ENCODE measurements around the gene GLI3. TPM values are rescaled to one million over a fixed set of nuclear protein-coding genes. Genes with fewer than 3 reads are reported as not detected.

GLI3 gene
- total RNA-seq, 1 donor from 2014 or later = 136 TPM

DNA sequence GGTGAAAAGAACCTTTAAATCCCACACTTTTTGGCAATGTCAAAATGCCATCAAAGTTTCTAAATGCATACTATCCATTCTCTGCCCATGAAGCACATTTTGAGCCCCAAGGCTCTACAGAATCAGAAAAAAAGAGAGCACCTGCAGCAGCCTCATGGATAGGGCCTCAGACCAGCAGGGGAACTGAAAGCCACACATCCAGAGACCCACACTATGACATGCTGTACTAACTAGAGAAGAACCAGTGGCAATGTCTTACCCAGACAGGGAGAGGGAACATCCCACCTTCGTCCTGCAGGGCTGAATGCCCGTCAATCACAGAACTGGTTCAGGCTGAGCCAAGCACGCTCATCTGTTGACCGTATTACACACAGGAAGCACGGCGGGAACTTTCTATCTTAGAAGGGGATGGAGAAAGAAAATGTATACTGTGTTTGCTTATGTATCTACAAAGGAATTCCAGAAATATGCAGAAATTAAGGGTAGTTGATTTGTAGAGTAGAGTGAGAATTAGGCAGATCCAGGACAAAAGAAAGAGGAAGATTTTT, 237.2 kb downstream of the GLI3 start:
- H3K27me3 Mint-ChIP-seq (ENCODE audit: low read depth) = no peaks in the 10 kb centered on the region
- no peak overlapping the region for H3K4me3 Mint-ChIP-seq
- peaks cover 31% of the 10 kb centered on the region for H3K36me3 Mint-ChIP-seq (ENCODE audit: low read depth)
- TF ChIP-seq, protein P1, sequence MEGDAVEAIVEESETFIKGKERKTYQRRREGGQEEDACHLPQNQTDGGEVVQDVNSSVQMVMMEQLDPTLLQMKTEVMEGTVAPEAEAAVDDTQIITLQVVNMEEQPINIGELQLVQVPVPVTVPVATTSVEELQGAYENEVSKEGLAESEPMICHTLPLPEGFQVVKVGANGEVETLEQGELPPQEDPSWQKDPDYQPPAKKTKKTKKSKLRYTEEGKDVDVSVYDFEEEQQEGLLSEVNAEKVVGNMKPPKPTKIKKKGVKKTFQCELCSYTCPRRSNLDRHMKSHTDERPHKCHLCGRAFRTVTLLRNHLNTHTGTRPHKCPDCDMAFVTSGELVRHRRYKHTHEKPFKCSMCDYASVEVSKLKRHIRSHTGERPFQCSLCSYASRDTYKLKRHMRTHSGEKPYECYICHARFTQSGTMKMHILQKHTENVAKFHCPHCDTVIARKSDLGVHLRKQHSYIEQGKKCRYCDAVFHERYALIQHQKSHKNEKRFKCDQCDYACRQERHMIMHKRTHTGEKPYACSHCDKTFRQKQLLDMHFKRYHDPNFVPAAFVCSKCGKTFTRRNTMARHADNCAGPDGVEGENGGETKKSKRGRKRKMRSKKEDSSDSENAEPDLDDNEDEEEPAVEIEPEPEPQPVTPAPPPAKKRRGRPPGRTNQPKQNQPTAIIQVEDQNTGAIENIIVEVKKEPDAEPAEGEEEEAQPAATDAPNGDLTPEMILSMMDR (conservative IDR thresholded peaks at IDR 0.05) = no peak
- H3K27ac Mint-ChIP-seq (ENCODE audit: unreplicated experiment) = no peak overlapping the region
- DNase-seq (ENCODE audit: low read depth, low spot score) = no peak
- H3K4me1 Mint-ChIP-seq = peaks cover 25% of the 10 kb centered on the region
- no peaks in the 10 kb centered on the region for H3K9me3 Mint-ChIP-seq

DNA sequence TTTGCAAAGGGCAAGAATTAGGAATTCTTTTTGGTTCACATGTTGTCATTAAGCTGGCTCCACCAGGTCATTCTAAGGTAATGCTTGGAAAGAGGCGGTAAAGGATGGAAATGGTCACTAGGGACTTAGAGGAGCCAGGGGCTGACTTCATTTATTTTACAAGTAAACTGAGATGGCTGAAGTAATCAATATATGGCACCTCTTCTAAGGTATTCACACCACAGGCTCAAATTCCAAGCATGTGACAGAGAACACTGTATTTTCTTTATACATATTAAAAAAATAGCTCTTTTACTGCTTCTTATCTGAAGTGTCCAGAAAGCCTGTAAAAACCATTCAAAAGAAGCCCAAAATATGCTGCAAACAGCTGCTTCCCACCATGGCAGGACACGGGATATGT, 239.0 kb downstream of the GLI3 start:
- TF ChIP-seq, protein P1 (conservative IDR thresholded peaks at IDR 0.05) = no peak
- H3K27me3 Mint-ChIP-seq (ENCODE audit: low read depth) = no peaks in the 10 kb centered on the region
- peaks cover 34% of the 10 kb centered on the region for H3K4me1 Mint-ChIP-seq
- peaks cover 27% of the 10 kb centered on the region for H3K36me3 Mint-ChIP-seq (ENCODE audit: low read depth)
- no peak for DNase-seq (ENCODE audit: low read depth, low spot score)
- no peak overlapping the region for H3K27ac Mint-ChIP-seq (ENCODE audit: unreplicated experiment)
- H3K4me3 Mint-ChIP-seq = no peak overlapping the region
- H3K9me3 Mint-ChIP-seq = no peaks in the 10 kb centered on the region

DNA sequence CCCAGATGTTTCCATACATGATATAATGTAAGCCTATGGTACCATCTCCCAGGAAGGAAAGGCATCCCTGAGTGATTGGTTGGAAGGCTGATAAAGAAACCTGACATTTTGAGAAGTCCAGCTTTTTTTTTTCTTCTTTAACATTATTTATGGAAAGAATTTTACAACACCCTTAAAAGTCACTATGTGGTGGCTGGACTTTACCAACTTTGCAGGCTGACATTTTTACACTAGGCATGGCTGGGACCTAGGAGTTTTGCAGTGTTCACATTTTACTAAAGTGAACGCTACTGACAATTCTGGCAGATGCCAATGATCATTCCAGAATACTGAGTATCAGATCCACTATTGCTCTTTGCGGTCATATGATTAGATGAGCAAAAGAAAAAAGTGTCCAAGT, 239.9 kb downstream of the GLI3 start:
- no peaks in the 10 kb centered on the region for H3K27me3 Mint-ChIP-seq (ENCODE audit: low read depth)
- no peak overlapping the region for H3K27ac Mint-ChIP-seq (ENCODE audit: unreplicated experiment)
- TF ChIP-seq, protein P1 (conservative IDR thresholded peaks at IDR 0.05) = no peak
- H3K4me1 Mint-ChIP-seq = peaks cover 42% of the 10 kb centered on the region
- DNase-seq (ENCODE audit: low read depth, low spot score) = no peak
- no peak overlapping the region for H3K4me3 Mint-ChIP-seq
- peaks cover 23% of the 10 kb centered on the region for H3K36me3 Mint-ChIP-seq (ENCODE audit: low read depth)
- H3K9me3 Mint-ChIP-seq = no peaks in the 10 kb centered on the region

DNA sequence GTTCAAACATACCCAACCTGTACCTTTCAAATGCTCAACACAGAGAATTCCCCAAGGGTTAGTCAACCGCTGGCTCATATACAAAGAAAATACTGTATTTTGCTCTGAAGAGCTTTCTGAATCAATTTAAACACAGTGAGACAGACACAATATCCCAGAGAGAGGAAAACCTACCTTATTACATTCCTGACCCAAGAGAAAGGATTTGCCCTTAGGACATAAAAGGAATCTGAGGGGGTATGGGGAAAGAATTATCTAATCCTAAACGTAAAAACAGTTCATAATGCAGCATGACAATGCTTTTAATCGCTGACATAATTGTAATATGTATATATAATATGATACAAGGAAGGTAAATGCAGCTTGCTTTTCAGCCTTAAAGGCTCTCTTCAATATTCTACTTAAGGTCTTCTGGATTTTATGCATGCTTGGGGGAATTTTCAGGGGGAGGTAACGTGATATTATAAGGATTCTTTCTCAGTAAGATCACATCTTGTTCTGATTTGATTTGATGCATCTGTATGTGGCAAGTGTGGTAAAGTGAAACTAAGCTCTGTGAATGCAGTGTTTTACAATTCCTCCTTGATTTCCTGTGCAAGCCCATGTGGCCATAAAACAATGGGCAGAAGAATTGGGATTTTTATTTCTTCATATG, 240.5 kb downstream of the GLI3 start:
- Mint-ChIP-seq H3K27me3 (ENCODE audit: low read depth) (no peaks in the 10 kb centered on the region), H3K36me3 (ENCODE audit: low read depth) (peaks cover 27% of the 10 kb centered on the region), H3K4me1 (peaks cover 47% of the 10 kb centered on the region), H3K4me3 (no peak overlapping the region), H3K27ac (ENCODE audit: unreplicated experiment) (peak overlapping the region; percentile 25), H3K9me3 (no peaks in the 10 kb centered on the region)
- TF ChIP-seq, protein P1 (conservative IDR thresholded peaks at IDR 0.05) = no peak
- DNase-seq (ENCODE audit: low read depth, low spot score) = no peak

DNA sequence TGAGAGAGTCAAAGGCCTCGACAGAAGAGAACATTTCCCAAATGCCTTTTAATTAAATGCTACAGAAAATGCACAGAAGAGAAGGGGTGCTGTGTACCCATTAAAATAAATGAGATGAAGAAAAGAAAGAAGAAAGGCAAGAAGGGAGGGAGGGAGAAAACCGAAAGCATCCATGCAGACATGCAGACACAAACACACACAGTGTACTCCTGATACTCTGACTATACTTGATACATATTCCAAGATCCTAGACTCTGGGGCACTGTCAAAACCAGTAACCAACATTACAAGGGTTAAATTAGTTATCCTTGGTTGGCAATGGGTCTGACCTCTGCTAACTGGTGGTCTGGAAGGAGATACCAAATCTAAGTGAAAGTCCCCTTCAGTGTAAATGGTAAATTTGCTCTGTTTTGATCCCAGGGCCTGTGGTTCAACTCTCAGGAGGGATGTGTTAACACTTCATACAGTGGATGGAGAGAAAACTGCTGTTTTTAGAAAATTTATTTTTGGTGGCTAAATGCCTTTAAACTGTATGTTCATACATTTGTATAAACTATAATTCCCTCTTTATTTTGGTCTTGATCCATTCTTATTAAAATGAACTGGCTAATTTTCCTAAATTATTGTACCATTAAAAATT, 241.3 kb downstream of the GLI3 start:
- no peaks in the 10 kb centered on the region for H3K27me3 Mint-ChIP-seq (ENCODE audit: low read depth)
- no peak overlapping the region for H3K27ac Mint-ChIP-seq (ENCODE audit: unreplicated experiment)
- peaks cover 28% of the 10 kb centered on the region for H3K36me3 Mint-ChIP-seq (ENCODE audit: low read depth)
- H3K4me1 Mint-ChIP-seq = peaks cover 50% of the 10 kb centered on the region
- TF ChIP-seq, protein P1 (conservative IDR thresholded peaks at IDR 0.05) = no peak
- H3K9me3 Mint-ChIP-seq = no peaks in the 10 kb centered on the region
- no peak for DNase-seq (ENCODE audit: low read depth, low spot score)
- H3K4me3 Mint-ChIP-seq = no peak overlapping the region

Data from neural crest cell (in vitro differentiated cells).